H9 (cell line): Measurements from ENCODE around the gene OR56A1. TPM values are rescaled to one million over a fixed set of nuclear protein-coding genes. Genes with fewer than 3 reads are reported as not detected.

Source experiments
- DNase-seq: peaks from one replicate; pipeline ENCODE4 v3.0.0-alpha.2; 2017
- H2AFZ ChIP-seq: one replicate; pipeline ENCODE4 v1.6.1; 2013; ENCODE audit warnings: mild to moderate bottlenecking, low read length, control low read depth, moderate library complexity
- H2AK5ac ChIP-seq: 2 replicates; pipeline ENCODE4 v1.6.1; 2013; ENCODE audit warnings: low read length, control low read depth, mixed read lengths; ENCODE audit not compliant: insufficient read length
- H2BK120ac ChIP-seq: one replicate; pipeline ENCODE4 v1.6.1; 2013; ENCODE audit warnings: low read depth, mild to moderate bottlenecking, low read length, control low read depth, inconsistent platforms; ENCODE audit not compliant: poor library complexity, severe bottlenecking
- H2BK12ac ChIP-seq: 2 replicates; pipeline ENCODE4 v1.6.1; 2013; ENCODE audit warnings: low read length, control low read depth, mixed read lengths, low read depth; ENCODE audit not compliant: insufficient read length
- H2BK15ac ChIP-seq: 2 replicates; pipeline ENCODE4 v1.6.1; 2013; ENCODE audit warnings: low read depth, low read length, control low read depth
- H2BK20ac ChIP-seq: one replicate; pipeline ENCODE4 v1.6.1; 2013; ENCODE audit warnings: low read depth, mild to moderate bottlenecking, low read length, control low read depth, inconsistent platforms; ENCODE audit not compliant: poor library complexity, severe bottlenecking
- H2BK5ac ChIP-seq: 2 replicates; pipeline ENCODE4 v1.6.1; 2013; ENCODE audit warnings: low read length, control low read depth, mixed read lengths; ENCODE audit not compliant: insufficient read length
- H3K14ac ChIP-seq: 2 replicates; pipeline ENCODE4 v1.6.1; 2013; ENCODE audit warnings: low read length, control low read depth; ENCODE audit not compliant: insufficient read depth
- H3K18ac ChIP-seq: 2 replicates; pipeline ENCODE4 v1.6.1; 2013; ENCODE audit warnings: low read depth, mild to moderate bottlenecking, mixed read lengths, low read length, control low read depth; ENCODE audit not compliant: insufficient read length
- H3K23ac ChIP-seq: 2 replicates; pipeline ENCODE4 v1.6.1; 2013; ENCODE audit warnings: low read length, control low read depth, mixed read lengths, low read depth; ENCODE audit not compliant: insufficient read length
- H3K23me2 ChIP-seq: 2 replicates; pipeline ENCODE4 v1.6.1; 2013; ENCODE audit warnings: low read depth, mild to moderate bottlenecking, mixed read lengths, low read length, control low read depth; ENCODE audit not compliant: insufficient read length, poor library complexity, severe bottlenecking
- H3K27ac ChIP-seq: 2 replicates; pipeline ENCODE4 v1.5.1; 2013; ENCODE audit warnings: low read length, control low read depth, mixed read lengths, low read depth; ENCODE audit not compliant: insufficient read length
- H3K27me3 ChIP-seq: 2 replicates; pipeline ENCODE4 v1.6.1; 2013; ENCODE audit warnings: low read length, control low read depth, inconsistent platforms; ENCODE audit not compliant: insufficient read depth
- H3K4ac ChIP-seq: 2 replicates; pipeline ENCODE4 v1.6.1; 2013; ENCODE audit warnings: low read depth, mild to moderate bottlenecking, control low read depth, inconsistent platforms, low read length, moderate library complexity
- H3K4me1 ChIP-seq: 2 replicates; pipeline ENCODE4 v1.6.1; 2013; ENCODE audit warnings: low read length, control low read depth, inconsistent platforms; ENCODE audit not compliant: insufficient read depth
- H3K4me2 ChIP-seq: 2 replicates; pipeline ENCODE4 v1.6.1; 2013; ENCODE audit warnings: low read length, control low read depth, mixed read lengths; ENCODE audit not compliant: insufficient read length, insufficient read depth
- H3K56ac ChIP-seq: 2 replicates; pipeline ENCODE4 v1.6.1; 2013; ENCODE audit warnings: low read depth, mild to moderate bottlenecking, mixed read lengths, low read length, control low read depth; ENCODE audit not compliant: insufficient read length
- H3K79me1 ChIP-seq: 2 replicates; pipeline ENCODE4 v1.6.1; 2013; ENCODE audit warnings: low read depth, mild to moderate bottlenecking, moderate library complexity, low read length, control low read depth, inconsistent platforms; ENCODE audit not compliant: insufficient read depth, poor library complexity, severe bottlenecking
- H3K79me2 ChIP-seq: 2 replicates; pipeline ENCODE4 v1.6.1; 2013; ENCODE audit warnings: low read length, control low read depth, inconsistent platforms; ENCODE audit not compliant: insufficient read depth
- H3K9ac ChIP-seq: 2 replicates; pipeline ENCODE4 v1.6.1; 2013; ENCODE audit warnings: low read length, control low read depth, mixed read lengths; ENCODE audit not compliant: insufficient read length; ENCODE audit errors: extremely low read depth
- H3K9me3 ChIP-seq: one replicate; pipeline ENCODE4 v1.6.1; 2013; ENCODE audit warnings: low read depth, low read length, inconsistent platforms; ENCODE audit not compliant: control insufficient read depth
- H3T11ph ChIP-seq: one replicate; pipeline ENCODE4 v1.6.1; 2013; ENCODE audit warnings: mild to moderate bottlenecking, low read length, control low read depth, inconsistent platforms
- H4K20me1 ChIP-seq: one replicate; pipeline ENCODE4 v1.6.1; 2013; ENCODE audit not compliant: control insufficient read depth, insufficient read length, insufficient read depth
- H4K5ac ChIP-seq: 2 replicates; pipeline ENCODE4 v1.6.1; 2013; ENCODE audit warnings: low read depth, mild to moderate bottlenecking, mixed read lengths, low read length, control low read depth; ENCODE audit not compliant: insufficient read length
- H4K8ac ChIP-seq: replicated peaks from 2 replicates; pipeline ENCODE4 v1.6.1; 2013; ENCODE audit warnings: low read length, control low read depth, mixed read lengths, low read depth; ENCODE audit not compliant: insufficient read length
- H4K91ac ChIP-seq: 2 replicates; pipeline ENCODE4 v1.6.1; 2013; ENCODE audit warnings: low read depth, mild to moderate bottlenecking, moderate library complexity, mixed read lengths, low read length, control low read depth; ENCODE audit not compliant: insufficient read length
- H3K27ac Mint-ChIP-seq, 3 experiments: 2 replicates in 2 of 3; 3 replicates in 1 of 3; pipeline ENCODE4 v1.8.0; 2020 to 2021; ENCODE audit warnings: mixed read lengths in 3 of 3, mild to moderate bottlenecking in 1 of 3, moderate library complexity in 1 of 3
- H3K27me3 Mint-ChIP-seq: 2 replicates; pipeline ENCODE4 v1.8.0; 2021; ENCODE audit warnings: low read depth, mild to moderate bottlenecking, moderate library complexity, mixed read lengths
- H3K36me3 Mint-ChIP-seq, 3 experiments: 2 replicates in 2 of 3; 3 replicates in 1 of 3; pipeline ENCODE4 v1.8.0; 2020 to 2021; ENCODE audit warnings: low read depth in 3 of 3, mixed read lengths in 3 of 3; ENCODE audit not compliant: insufficient read depth in 1 of 3
- H3K4me1 Mint-ChIP-seq, 2 experiments: 2 replicates each; pipeline ENCODE4 v1.8.0; 2020; ENCODE audit warnings: mixed read lengths in 2 of 2
- H3K4me3 Mint-ChIP-seq, 2 experiments: 2 replicates in 1 of 2; 3 replicates in 1 of 2; pipeline ENCODE4 v1.8.0; 2020 to 2021; ENCODE audit warnings: mild to moderate bottlenecking in 2 of 2, mixed read lengths in 2 of 2, moderate library complexity in 1 of 2
- H3K9me3 Mint-ChIP-seq, 2 experiments: 2 replicates in 1 of 2; 3 replicates in 1 of 2; pipeline ENCODE4 v1.8.0; 2020; ENCODE audit warnings: mild to moderate bottlenecking in 2 of 2, mixed read lengths in 2 of 2, moderate library complexity in 1 of 2
- CTCF ChIP-seq: fragments of 200-600 bp; sonication (generic); conservative IDR thresholded peaks from 3 replicates; pipeline ENCODE4 v1.8.0; 2021; ENCODE audit warnings: antibody characterized with exemption, mild to moderate bottlenecking
- total RNA-seq: library from RNA; stranded (reverse); gene quantifications from 2 replicates; pipeline ENCODE4 v1.2.1, GENCODE V29; 2021

OR56A1 gene
- total RNA-seq, 1 experiment from 2014 or later: 0.07 TPM

GRCh38 chr11:6055569-6055968, 25.0 kb upstream of the OR56A1 start:
- H3K27me3 Mint-ChIP-seq: no peaks in the 10 kb centered on the region; the same call in 1 of the 2 replicates
- Histone ChIP-seq H2BK12ac (no peak overlapping the region), H3K23ac (no peak overlapping the region), H4K8ac (no peak overlapping the region), H2BK15ac (no peak overlapping the region), H3K27ac (no peak overlapping the region), H3K23me2 (no peaks in the 10 kb centered on the region), H4K5ac (no peak overlapping the region), H2BK5ac (no peak overlapping the region), H3K4me2 (no peak overlapping the region), H3K9ac (no peak overlapping the region), H3K56ac (no peak overlapping the region), H4K20me1 (no peaks in the 10 kb centered on the region), H3K27me3 (no peaks in the 10 kb centered on the region), H2BK120ac (no peak overlapping the region), H3K79me1 (no peaks in the 10 kb centered on the region), H3K18ac (no peak overlapping the region), H3K9me3 (no peaks in the 10 kb centered on the region), H3K4me1 (no peaks in the 10 kb centered on the region), H3K4ac (no peak overlapping the region), H3K79me2 (no peaks in the 10 kb centered on the region), H4K91ac (no peak overlapping the region), H3K14ac (no peak overlapping the region), H2AK5ac (no peak overlapping the region), H2BK20ac (no peak overlapping the region), H3T11ph (no peak overlapping the region), H2AFZ (no peak overlapping the region)
- H3K36me3 Mint-ChIP-seq: no peaks in the 10 kb centered on the region
- H3K9me3 Mint-ChIP-seq: no peaks in the 10 kb centered on the region
- DNase-seq: no peak
- H3K4me1 Mint-ChIP-seq: peaks cover 6 to 13% of the 10 kb centered on the region in 2 experiments
- no peak for TF ChIP-seq CTCF
- H3K4me3 Mint-ChIP-seq: no peak overlapping the region
- H3K27ac Mint-ChIP-seq: no peak overlapping the region
